ENCODE measurements around the gene ZNF200.

Gene ZNF200

DNA sequence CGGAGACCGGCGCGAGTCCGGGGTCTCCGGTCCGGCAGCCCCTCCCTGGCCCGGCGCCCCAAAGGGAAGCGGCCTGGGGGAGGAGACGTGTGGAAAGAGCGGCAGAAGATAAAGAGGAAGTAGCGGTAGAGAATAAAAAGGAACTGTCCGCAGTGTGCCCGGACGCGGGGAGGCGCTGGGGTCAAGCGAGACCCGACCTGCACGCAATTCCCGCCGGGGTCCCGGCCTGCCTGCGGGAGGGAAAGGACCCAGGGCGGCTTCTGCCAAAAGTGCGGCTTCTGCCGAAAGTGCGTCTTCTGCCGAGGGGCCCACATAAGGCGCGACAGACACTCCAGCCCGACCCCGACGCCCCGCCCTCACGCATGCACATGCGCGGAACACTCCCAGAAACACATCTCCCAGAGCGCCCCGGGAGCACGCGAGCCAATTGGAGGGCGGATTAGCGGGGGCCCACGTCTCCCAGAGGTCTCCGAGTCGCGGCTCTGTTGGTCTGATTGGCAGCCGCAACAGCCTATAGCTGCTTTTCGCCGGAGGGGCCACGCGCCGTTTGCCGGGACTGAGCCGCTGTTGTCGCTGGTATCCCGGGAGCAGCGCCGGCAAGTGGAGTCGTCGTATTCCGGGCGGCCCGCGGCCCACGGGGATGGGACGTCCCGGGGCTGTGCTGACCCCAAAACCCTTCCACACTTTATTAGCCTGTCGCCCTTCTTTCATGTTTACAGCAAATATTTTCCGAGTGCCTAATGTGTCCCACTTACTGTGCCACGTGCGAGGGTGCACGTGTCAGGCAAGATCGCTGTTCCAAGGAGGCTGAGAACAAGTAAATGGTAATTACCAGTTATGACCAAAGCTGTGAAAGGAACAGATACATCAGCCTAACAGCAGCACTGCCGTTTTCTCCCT is 29.4 kb upstream of the ZNF200 start:
- Mint-ChIP-seq H3K36me3 (peaks cover 7% of the 10 kb centered on the region), H3K9me3 (no peaks in the 10 kb centered on the region), H3K27me3 (no peaks in the 10 kb centered on the region), H3K27ac (peak overlapping the region; percentile 95), H3K4me3 (peak overlapping the region; percentile 88), H3K4me1 (peaks cover 6% of the 10 kb centered on the region)
- ATAC-seq (ENCODE audit: low read depth) (peak; percentile 82), DNase-seq (ENCODE audit: low spot score in 2 of 2) (peak; percentile 89 to 90)

DNA sequence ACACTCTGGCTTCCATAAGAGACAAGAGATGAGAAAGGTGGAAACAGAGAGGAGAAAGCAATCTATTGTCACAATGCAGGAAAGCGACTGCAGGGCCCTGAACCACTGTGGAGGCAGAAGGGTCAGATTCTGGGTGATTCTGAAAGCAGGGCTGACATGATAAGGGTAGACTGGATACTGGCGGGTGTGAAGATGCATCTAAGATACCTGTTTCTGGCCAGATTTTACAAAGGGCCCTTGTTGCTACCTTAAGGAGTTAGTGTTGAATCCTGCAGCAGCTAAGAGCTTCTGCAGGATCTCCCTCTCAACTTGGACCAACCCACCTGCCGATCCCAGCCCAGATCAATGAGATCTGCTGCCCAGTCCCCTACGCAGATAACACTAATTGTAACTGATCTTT is 27.6 kb upstream of the ZNF200 start:
- H3K4me1 Mint-ChIP-seq = peaks cover 6% of the 10 kb centered on the region
- H3K4me3 Mint-ChIP-seq = peak overlapping the region; percentile 59
- H3K9me3 Mint-ChIP-seq = no peaks in the 10 kb centered on the region
- H3K36me3 Mint-ChIP-seq = peaks cover 3% of the 10 kb centered on the region
- DNase-seq (ENCODE audit: low spot score in 2 of 2) (no peak), ATAC-seq (ENCODE audit: low read depth) (no peak)
- H3K27ac Mint-ChIP-seq = peak overlapping the region; percentile 31
- peaks cover 3% of the 10 kb centered on the region for H3K27me3 Mint-ChIP-seq

DNA sequence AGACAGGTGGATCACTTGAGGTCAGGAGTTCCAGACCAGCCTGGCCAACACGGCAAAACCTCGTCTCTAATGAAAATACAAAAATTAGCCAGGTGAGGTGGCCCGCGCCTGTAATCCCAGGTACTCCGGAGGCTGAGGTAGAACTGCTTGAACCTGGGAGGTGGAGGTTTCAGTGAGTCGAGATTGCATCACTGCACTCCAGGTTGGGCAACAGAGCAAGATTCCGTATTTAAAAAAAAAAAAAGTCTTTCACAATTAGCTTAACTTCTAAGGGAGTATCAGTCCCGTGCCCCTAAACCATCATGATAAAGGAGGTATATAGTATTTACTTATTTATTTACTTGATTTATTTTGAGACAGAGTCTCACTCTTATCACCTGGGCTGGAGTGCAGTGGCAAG is 24.9 kb upstream of the ZNF200 start:
- DNase-seq (ENCODE audit: low spot score in 2 of 2) (no peak), ATAC-seq (ENCODE audit: low read depth) (no peak)
- Mint-ChIP-seq H3K27ac (no peak overlapping the region), H3K9me3 (no peaks in the 10 kb centered on the region), H3K36me3 (peaks cover 3% of the 10 kb centered on the region), H3K4me1 (peaks cover 5% of the 10 kb centered on the region), H3K27me3 (peaks cover 4% of the 10 kb centered on the region), H3K4me3 (no peak overlapping the region)

DNA sequence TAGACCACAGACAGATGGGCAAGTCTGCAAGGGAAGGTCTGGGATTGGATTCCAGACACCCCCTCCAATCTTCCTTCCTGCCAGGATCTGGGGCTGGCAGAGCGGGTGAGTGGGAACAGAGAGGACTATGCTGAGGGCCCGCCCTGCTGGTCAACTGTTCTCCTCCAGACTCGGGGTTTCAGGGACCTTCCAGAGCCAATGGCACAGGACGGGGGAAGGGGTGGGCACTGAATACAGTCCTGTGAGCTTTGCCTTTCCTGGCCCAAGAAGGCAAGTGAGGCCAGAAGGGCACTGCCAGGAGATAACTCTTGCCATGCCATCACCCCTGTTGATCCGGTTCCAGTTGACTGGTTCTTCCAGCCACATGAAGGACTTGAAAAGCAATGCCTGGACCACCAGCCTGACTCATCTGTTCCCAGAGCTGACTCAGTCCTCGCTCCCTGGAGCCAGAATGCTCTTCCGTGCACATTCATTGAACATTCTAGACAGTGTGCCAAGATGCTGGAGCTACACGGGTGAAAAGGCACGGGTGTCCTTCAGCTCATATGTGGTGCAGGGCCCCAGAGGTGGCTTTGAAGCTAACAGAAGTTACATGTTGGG is 22.0 kb upstream of the ZNF200 start:
- peaks cover 3% of the 10 kb centered on the region for H3K36me3 Mint-ChIP-seq
- H3K9me3 Mint-ChIP-seq = no peaks in the 10 kb centered on the region
- H3K4me1 Mint-ChIP-seq = no peaks in the 10 kb centered on the region
- DNase-seq (ENCODE audit: low spot score in 2 of 2) (no peak), ATAC-seq (ENCODE audit: low read depth) (no peak)
- H3K27me3 Mint-ChIP-seq = peaks cover 6% of the 10 kb centered on the region
- H3K4me3 Mint-ChIP-seq = no peak overlapping the region
- no peak overlapping the region for H3K27ac Mint-ChIP-seq

DNA sequence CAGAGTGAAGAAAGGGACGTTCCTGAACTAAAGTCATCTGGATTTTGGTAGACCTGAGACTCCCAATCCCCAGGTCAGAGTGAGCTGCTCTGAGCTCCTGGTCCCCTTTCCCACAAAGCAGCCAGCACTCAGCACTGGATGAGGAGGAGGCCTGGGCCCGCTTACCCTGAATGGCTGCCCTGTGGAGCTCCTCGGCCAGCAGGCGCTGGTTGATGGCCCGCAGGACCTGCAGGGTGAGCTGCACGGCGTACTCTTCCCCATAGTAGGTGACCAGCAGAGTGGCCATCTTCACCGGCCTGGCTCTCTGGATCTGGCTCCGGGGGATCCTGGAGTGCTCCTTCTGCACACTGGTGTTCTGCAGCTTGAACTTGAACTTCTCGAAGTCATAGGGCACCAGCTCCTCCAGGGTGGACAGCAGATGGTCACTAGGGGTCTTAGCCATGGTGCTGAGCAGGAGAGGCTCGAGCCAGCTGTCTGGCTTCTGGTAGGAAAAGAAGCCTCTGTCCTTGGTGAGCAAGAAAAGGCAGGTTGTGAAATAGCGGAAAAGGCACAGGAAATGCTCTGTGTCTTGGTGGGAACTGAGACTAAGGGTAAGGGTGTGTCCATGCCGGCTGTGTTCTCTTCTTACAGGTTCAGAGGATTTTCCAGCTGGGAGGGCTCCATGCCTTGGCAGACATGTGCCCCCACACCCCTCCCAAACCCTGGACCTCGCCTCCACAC is 21.3 kb upstream of the ZNF200 start, which contains the start of gene MEFV:
MEFV (minus strand) TSS at position 488 of the 720 bp plus-strand sequence; CDS start at position 442, 46 bp downstream.
- DNase-seq (ENCODE audit: low spot score in 2 of 2) (no peak), ATAC-seq (ENCODE audit: low read depth) (no peak)
- Mint-ChIP-seq H3K36me3 (peaks cover 1% of the 10 kb centered on the region), H3K27ac (no peak within 1 kb of the TSS), H3K27me3 (peaks cover 6% of the 10 kb centered on the region), H3K4me3 (no peak within 1 kb of the TSS), H3K4me1 (no peaks in the 10 kb centered on the region), H3K9me3 (no peaks in the 10 kb centered on the region)

DNA sequence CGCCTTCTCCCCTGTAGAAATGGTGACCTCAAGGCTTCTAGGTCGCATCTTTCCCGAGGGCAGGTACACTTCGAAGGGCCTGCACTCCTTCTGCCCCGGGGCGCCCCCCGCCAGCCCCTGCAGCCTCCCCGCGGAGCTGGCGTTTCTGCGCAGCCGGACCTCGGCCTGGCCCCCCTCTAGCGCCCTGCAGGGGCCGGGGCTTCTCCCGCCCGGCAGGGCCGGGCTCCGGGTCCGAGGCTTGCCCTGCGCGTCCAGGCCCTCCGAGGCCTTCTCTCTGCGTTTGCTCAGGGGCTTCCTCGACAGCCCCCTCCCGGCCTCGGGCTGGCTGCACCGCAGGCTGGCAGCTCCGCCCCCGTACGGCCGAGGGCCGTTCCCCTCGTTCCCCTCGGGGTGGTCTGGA is 19.4 kb upstream of the ZNF200 start:
- DNase-seq (ENCODE audit: low spot score in 2 of 2) (no peak), ATAC-seq (ENCODE audit: low read depth) (no peak)
- H3K36me3 Mint-ChIP-seq = peaks cover 1% of the 10 kb centered on the region
- H3K27me3 Mint-ChIP-seq = peaks cover 8% of the 10 kb centered on the region
- H3K4me1 Mint-ChIP-seq = no peaks in the 10 kb centered on the region
- no peaks in the 10 kb centered on the region for H3K9me3 Mint-ChIP-seq
- no peak overlapping the region for H3K4me3 Mint-ChIP-seq
- H3K27ac Mint-ChIP-seq = no peak overlapping the region

DNA sequence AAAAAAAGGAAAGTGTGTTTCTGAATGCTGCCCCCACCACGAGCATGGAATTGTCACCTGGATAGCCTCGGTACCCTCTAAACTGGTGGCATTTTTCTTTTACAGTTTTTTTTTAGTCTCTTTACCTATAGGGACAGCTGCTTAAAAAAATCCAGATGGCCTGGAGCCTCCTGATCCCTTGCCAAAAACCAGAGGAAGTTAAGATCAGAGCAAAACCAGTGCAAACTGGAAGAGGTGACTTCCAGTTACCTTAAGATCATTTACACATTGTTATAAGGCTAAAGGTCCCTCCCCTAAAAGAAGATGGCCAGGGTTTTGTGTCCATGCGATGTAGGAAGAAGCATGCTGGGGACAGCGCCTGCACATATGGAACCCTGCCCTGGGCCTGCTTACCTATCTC is 18.0 kb upstream of the ZNF200 start:
- Mint-ChIP-seq H3K36me3 (no peaks in the 10 kb centered on the region), H3K27me3 (peaks cover 8% of the 10 kb centered on the region), H3K9me3 (no peaks in the 10 kb centered on the region), H3K4me1 (no peaks in the 10 kb centered on the region), H3K27ac (no peak overlapping the region), H3K4me3 (no peak overlapping the region)
- DNase-seq (ENCODE audit: low spot score in 2 of 2) (no peak), ATAC-seq (ENCODE audit: low read depth) (no peak)

DNA sequence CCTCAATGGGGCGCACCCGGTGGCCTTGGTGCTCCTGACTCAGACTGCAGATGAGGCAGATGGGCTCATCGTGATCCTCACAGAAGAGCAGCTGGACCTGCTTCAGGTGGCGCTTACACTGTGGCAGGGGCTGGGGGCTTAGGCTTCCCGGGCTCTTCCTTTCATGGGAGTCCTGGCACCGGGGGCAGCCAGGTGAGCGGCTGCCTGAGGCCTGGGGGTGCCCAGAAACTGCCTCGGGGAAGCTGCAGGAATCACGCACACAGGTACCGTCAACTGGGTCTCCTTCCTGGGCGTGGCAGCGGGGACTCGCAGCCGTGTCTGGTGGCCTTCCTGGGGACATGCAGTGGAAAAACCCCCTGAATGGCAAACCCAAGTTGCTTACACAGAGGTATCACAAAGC is 14.5 kb upstream of the ZNF200 start:
- peaks cover 10% of the 10 kb centered on the region for H3K27me3 Mint-ChIP-seq
- ATAC-seq (ENCODE audit: low read depth) = no peak
- no peaks in the 10 kb centered on the region for H3K4me1 Mint-ChIP-seq

DNA sequence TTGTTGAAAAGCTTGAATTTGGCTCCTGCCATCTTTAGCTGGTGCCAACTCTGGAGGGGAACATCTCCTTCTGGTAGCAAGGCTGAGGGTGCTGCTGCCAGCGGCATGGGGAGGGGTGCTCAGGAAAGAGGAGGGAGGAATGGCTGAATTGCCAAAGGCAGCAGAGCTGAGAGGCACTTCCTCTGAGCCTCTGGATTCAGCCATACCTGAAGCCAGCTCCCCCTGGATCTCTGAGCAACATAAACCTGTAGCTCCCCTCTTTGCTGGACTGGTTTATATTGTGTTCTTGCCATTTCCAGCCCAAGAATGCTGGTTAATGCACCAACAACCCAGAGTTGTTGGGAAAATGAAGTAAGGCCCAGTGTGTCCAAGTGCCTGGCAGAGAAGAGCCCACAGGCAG is 14.1 kb upstream of the ZNF200 start:
- H3K36me3 Mint-ChIP-seq = no peaks in the 10 kb centered on the region
- ATAC-seq (ENCODE audit: low read depth) (no peak), DNase-seq (ENCODE audit: low spot score in 2 of 2) (no peak)
- H3K9me3 Mint-ChIP-seq = no peaks in the 10 kb centered on the region
- peaks cover 10% of the 10 kb centered on the region for H3K27me3 Mint-ChIP-seq
- no peak overlapping the region for H3K27ac Mint-ChIP-seq
- H3K4me3 Mint-ChIP-seq = no peak overlapping the region
- no peaks in the 10 kb centered on the region for H3K4me1 Mint-ChIP-seq

More for the DNA sequence above, 14.5 kb upstream of the ZNF200 start:
- Mint-ChIP-seq H3K4me3 (no peak overlapping the region), H3K27ac (no peak overlapping the region), H3K36me3 (no peaks in the 10 kb centered on the region), H3K9me3 (no peaks in the 10 kb centered on the region)
- no peak for DNase-seq (ENCODE audit: low spot score in 2 of 2)

DNA sequence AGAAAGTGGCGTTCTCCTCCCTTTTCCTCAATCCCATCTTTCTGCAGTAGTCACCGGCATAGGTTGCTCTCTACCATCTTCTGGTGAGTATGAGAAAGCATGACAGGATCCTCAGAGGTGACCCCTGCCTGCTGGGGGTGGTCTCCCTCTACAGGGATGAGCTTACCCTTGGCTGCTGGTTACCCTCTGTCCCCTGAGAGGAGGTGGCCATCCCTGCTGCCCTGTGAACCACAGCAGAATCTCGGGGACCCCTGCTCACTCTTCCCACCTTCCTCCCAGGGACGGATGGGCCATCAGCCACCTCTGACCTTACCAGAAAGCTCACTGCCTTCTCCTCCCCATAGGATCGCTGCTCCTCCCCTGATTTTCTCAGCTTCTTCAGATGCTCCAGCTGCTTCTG is 13.6 kb upstream of the ZNF200 start:
- H3K27me3 Mint-ChIP-seq = peaks cover 10% of the 10 kb centered on the region
- H3K9me3 Mint-ChIP-seq = no peaks in the 10 kb centered on the region
- H3K27ac Mint-ChIP-seq = no peak overlapping the region
- H3K36me3 Mint-ChIP-seq = no peaks in the 10 kb centered on the region
- ATAC-seq (ENCODE audit: low read depth) (no peak), DNase-seq (ENCODE audit: low spot score in 2 of 2) (no peak)
- no peak overlapping the region for H3K4me3 Mint-ChIP-seq
- H3K4me1 Mint-ChIP-seq = no peaks in the 10 kb centered on the region

DNA sequence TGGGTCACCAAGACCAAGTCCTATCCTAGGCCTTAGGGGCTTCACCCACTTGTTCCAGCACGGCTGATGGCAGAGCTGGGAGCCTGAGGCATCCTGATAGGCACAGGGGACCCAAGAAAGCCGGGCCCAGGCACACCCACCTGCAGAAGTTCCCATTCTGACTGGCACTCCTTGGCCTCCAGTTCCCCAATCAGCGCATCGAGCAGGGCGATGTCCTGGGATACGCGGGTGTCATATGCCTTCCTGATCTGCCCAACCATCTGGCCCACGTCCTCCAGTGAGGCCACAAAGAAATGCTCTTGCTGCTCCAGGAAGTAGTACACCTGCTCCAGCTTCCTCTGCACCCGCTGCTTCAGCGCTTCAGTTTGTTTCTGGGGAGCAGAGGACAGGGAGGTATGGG is 11.9 kb upstream of the ZNF200 start:
- Mint-ChIP-seq H3K27me3 (peaks cover 15% of the 10 kb centered on the region), H3K36me3 (no peaks in the 10 kb centered on the region), H3K4me3 (no peak overlapping the region), H3K27ac (no peak overlapping the region), H3K4me1 (no peaks in the 10 kb centered on the region), H3K9me3 (no peaks in the 10 kb centered on the region)
- ATAC-seq (ENCODE audit: low read depth) = no peak
- no peak for DNase-seq (ENCODE audit: low spot score in 2 of 2)

DNA sequence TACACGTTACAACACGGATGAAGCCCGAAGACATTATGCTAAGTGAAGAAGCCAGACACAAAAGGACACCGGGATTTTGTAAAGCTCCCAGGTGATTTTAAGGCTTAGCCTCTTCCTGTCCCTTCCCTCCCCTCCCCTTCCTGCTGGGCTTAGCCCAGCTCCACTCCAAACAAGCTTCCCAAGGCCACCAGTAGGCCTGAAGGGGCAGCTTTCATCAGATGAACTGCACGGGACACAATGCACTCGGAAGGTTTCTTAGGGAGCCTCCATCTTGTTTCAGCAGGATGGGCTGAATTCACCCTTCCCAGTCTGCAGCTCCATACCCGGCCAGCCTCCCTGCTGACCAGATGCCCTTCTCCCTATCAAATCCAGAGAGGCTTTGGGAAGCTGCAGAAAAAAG is 11.0 kb upstream of the ZNF200 start:
- DNase-seq (ENCODE audit: low spot score in 2 of 2) = no peak
- peaks cover 13% of the 10 kb centered on the region for H3K27me3 Mint-ChIP-seq
- no peaks in the 10 kb centered on the region for H3K9me3 Mint-ChIP-seq
- H3K4me1 Mint-ChIP-seq = no peaks in the 10 kb centered on the region
- H3K36me3 Mint-ChIP-seq = no peaks in the 10 kb centered on the region
- H3K4me3 Mint-ChIP-seq = no peak overlapping the region
- ATAC-seq (ENCODE audit: low read depth) = no peak
- no peak overlapping the region for H3K27ac Mint-ChIP-seq

DNA sequence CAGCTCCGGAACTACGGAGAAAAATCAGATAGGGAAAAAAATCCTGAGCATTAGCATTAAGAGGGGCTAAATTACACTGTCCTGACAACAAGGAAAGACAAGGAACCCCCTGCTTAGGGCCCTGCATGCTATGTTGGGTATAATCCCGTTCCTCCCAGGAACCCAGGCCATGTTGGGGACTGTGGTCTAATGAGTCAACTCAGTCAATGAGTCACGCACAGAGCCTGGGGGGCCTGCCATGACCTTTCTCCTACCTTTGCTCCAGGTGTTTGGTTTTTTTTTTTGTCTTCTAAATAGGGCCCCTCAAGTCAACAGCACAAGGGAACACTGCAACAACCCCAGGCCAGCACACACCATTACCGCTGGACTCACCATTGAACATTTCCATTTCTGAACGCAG is 8.9 kb upstream of the ZNF200 start:
- ATAC-seq (ENCODE audit: low read depth) = no peak

DNA sequence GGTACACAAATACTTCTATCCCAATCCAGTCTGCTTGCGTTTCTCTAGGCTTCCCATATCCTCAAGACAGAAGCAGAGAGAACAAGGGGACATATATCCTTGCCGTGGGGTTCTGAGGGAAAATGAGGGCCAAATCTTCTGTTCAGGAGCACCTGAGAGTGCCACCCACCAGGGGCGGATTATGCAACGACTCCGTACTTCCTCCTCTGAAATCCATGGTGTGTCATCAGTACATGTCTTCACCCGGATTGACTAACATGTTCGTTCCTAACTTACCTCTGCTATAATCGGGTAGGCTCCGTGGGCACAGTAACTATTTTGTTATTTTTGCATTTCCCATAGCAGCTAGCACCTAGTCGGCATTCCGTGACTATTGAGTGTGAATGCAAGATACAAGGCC is 7.8 kb upstream of the ZNF200 start:
- Mint-ChIP-seq H3K4me3 (no peak overlapping the region), H3K9me3 (peaks cover 2% of the 10 kb centered on the region), H3K27me3 (peaks cover 11% of the 10 kb centered on the region), H3K36me3 (no peaks in the 10 kb centered on the region), H3K27ac (no peak overlapping the region), H3K4me1 (no peaks in the 10 kb centered on the region)
- no peak for ATAC-seq (ENCODE audit: low read depth)
- DNase-seq (ENCODE audit: low spot score in 2 of 2) = no peak

More for the DNA sequence above, 8.9 kb upstream of the ZNF200 start:
- H3K27me3 Mint-ChIP-seq = peaks cover 14% of the 10 kb centered on the region
- no peaks in the 10 kb centered on the region for H3K4me1 Mint-ChIP-seq
- no peak overlapping the region for H3K4me3 Mint-ChIP-seq
- H3K9me3 Mint-ChIP-seq = peaks cover 2% of the 10 kb centered on the region
- H3K27ac Mint-ChIP-seq = no peak overlapping the region
- no peaks in the 10 kb centered on the region for H3K36me3 Mint-ChIP-seq
- no peak for DNase-seq (ENCODE audit: low spot score in 2 of 2)

Measured in memory B cell (primary cell).